Astrocyte (in vitro differentiated cells and primary cell): Measurements from ENCODE around the gene ATP6V1F. TPM values are rescaled to one million over a fixed set of nuclear protein-coding genes. Genes with fewer than 3 reads are reported as not detected.

Experiments
- DNase-seq: peaks from one replicate; pipeline ENCODE4 v3.0.0-alpha.2; 2010; ENCODE audit warnings: low read depth
- FAIRE-seq: peaks from 2 replicates; lab custom pipeline; 2011; peaks lifted over from hg19 to GRCh38; lab: Jason Lieb, UNC
- H2AFZ ChIP-seq: 2 replicates; pipeline ENCODE4 v1.6.0; 2012; ENCODE audit warnings: low read depth, low read length, inconsistent platforms
- H3K27ac ChIP-seq: 2 replicates; pipeline ENCODE4 v1.5.1; 2011; ENCODE audit warnings: low read depth, low read length, inconsistent platforms
- H3K27me3 ChIP-seq: 2 replicates; pipeline ENCODE4 v1.6.0; 2011; ENCODE audit warnings: low read length, inconsistent platforms; ENCODE audit not compliant: insufficient read depth
- H3K36me3 ChIP-seq: 2 replicates; pipeline ENCODE4 v1.5.1; 2011; ENCODE audit warnings: low read length, inconsistent platforms; ENCODE audit not compliant: insufficient read depth
- H3K4me1 ChIP-seq: 2 replicates; pipeline ENCODE4 v1.5.1; 2011; ENCODE audit warnings: low read length, inconsistent platforms; ENCODE audit not compliant: insufficient read depth
- H3K4me2 ChIP-seq: 2 replicates; pipeline ENCODE4 v1.6.0; 2012; ENCODE audit warnings: low read length, inconsistent platforms
- H3K4me3 ChIP-seq: 2 replicates; pipeline ENCODE4 v1.5.1; 2011; ENCODE audit warnings: low read depth, mild to moderate bottlenecking, low read length, inconsistent platforms; ENCODE audit not compliant: insufficient read depth
- H3K79me2 ChIP-seq: 2 replicates; pipeline ENCODE4 v1.6.0; 2012; ENCODE audit warnings: mild to moderate bottlenecking, low read length, inconsistent platforms; ENCODE audit not compliant: insufficient read depth
- H3K9ac ChIP-seq: 2 replicates; pipeline ENCODE4 v1.6.0; 2012; ENCODE audit warnings: mild to moderate bottlenecking, low read length, inconsistent platforms
- H3K9me3 ChIP-seq: 2 replicates; pipeline ENCODE4 v1.5.1; 2012; ENCODE audit warnings: low read depth, mild to moderate bottlenecking, low read length, inconsistent platforms; ENCODE audit not compliant: insufficient read depth
- H4K20me1 ChIP-seq: 2 replicates; pipeline ENCODE4 v1.6.0; 2012; ENCODE audit warnings: low read length, inconsistent platforms; ENCODE audit not compliant: insufficient read depth
- H3K27ac Mint-ChIP-seq: one replicate; pipeline ENCODE4 v1.8.0; 2021; ENCODE audit warnings: mild to moderate bottlenecking, mixed read lengths; ENCODE audit not compliant: unreplicated experiment
- H3K27me3 Mint-ChIP-seq: one replicate; pipeline ENCODE4 v1.8.0; 2021; ENCODE audit warnings: low read depth, mixed read lengths; ENCODE audit not compliant: unreplicated experiment
- H3K36me3 Mint-ChIP-seq: one replicate; pipeline ENCODE4 v1.8.0; 2021; ENCODE audit warnings: low read depth, mixed read lengths; ENCODE audit not compliant: unreplicated experiment
- H3K4me1 Mint-ChIP-seq: one replicate; pipeline ENCODE4 v1.8.0; 2021; ENCODE audit warnings: low read depth, mixed read lengths; ENCODE audit not compliant: unreplicated experiment
- H3K4me3 Mint-ChIP-seq: one replicate; pipeline ENCODE4 v1.8.0; 2021; ENCODE audit warnings: mild to moderate bottlenecking, moderate library complexity, mixed read lengths; ENCODE audit not compliant: unreplicated experiment
- H3K9me3 Mint-ChIP-seq: one replicate; pipeline ENCODE4 v1.8.0; 2021; ENCODE audit warnings: mild to moderate bottlenecking, mixed read lengths; ENCODE audit not compliant: unreplicated experiment
- CTCF ChIP-seq: IDR thresholded peaks from 2 replicates; pipeline ENCODE4 v1.5.1; 2011; ENCODE audit warnings: low read depth, mild to moderate bottlenecking, inconsistent platforms, low read length, moderate library complexity; ENCODE audit not compliant: insufficient read depth
- EZH2 ChIP-seq: IDR thresholded peaks from 2 replicates; pipeline ENCODE4 v1.6.1; 2012; ENCODE audit warnings: mild to moderate bottlenecking, low read length, inconsistent platforms; ENCODE audit not compliant: insufficient read depth
- total RNA-seq: library from RNA; stranded (reverse); gene quantifications from 2 replicates; pipeline ENCODE4 v1.2.1, GENCODE V29; 2021

The ATP6V1F gene
- total RNA-seq, 1 donor from 2014 or later: 193 TPM

GRCh38 chr7:128887169-128888038 is 24.7 kb downstream of the ATP6V1F start:
- H3K9me3 ChIP-seq: peaks cover 6% of the 10 kb centered on the region
- no peak overlapping the region for H2AFZ ChIP-seq
- Mint-ChIP-seq H3K4me3 (no peak overlapping the region), H3K27me3 (peaks cover 30% of the 10 kb centered on the region), H3K9me3 (no peaks in the 10 kb centered on the region), H3K27ac (no peak overlapping the region), H3K36me3 (no peaks in the 10 kb centered on the region), H3K4me1 (no peaks in the 10 kb centered on the region)
- H3K4me2 ChIP-seq: no peak overlapping the region
- H3K4me1 ChIP-seq: no peaks in the 10 kb centered on the region
- no peak overlapping the region for H3K4me3 ChIP-seq
- peaks cover 10% of the 10 kb centered on the region for H3K27me3 ChIP-seq
- H3K9ac ChIP-seq: no peak overlapping the region
- peaks cover 3% of the 10 kb centered on the region for H4K20me1 ChIP-seq
- FAIRE-seq (no peak), DNase-seq (no peak)
- H3K79me2 ChIP-seq: no peaks in the 10 kb centered on the region
- no peak for TF ChIP-seq EZH2
- TF ChIP-seq CTCF: no peak
- H3K36me3 ChIP-seq: no peaks in the 10 kb centered on the region
- H3K27ac ChIP-seq: no peak overlapping the region

GRCh38 chr7:128888039-128888755 is 25.5 kb downstream of the ATP6V1F start:
- H3K36me3 Mint-ChIP-seq: no peaks in the 10 kb centered on the region

More at GRCh38 chr7:128888039-128888755, 25.5 kb downstream of the ATP6V1F start:
- Histone ChIP-seq H3K27ac (no peak overlapping the region), H3K9ac (no peak overlapping the region), H2AFZ (no peak overlapping the region), H3K79me2 (no peaks in the 10 kb centered on the region), H3K27me3 (peaks cover 10% of the 10 kb centered on the region), H3K9me3 (peaks cover 6% of the 10 kb centered on the region), H3K4me1 (no peaks in the 10 kb centered on the region), H3K4me3 (no peak overlapping the region), H3K4me2 (no peak overlapping the region), H3K36me3 (no peaks in the 10 kb centered on the region), H4K20me1 (peaks cover 3% of the 10 kb centered on the region)
- Mint-ChIP-seq H3K9me3 (no peaks in the 10 kb centered on the region), H3K27me3 (peaks cover 31% of the 10 kb centered on the region), H3K4me1 (no peaks in the 10 kb centered on the region), H3K27ac (no peak overlapping the region), H3K4me3 (no peak overlapping the region)
- TF ChIP-seq CTCF: no peak
- TF ChIP-seq EZH2: no peak
- peak; percentile 13 for FAIRE-seq
- DNase-seq: no peak
